GM12878 (cell line): Measurements from ENCODE around the gene BBLN. TPM values are rescaled to one million over a fixed set of nuclear protein-coding genes. Genes with fewer than 3 reads are reported as not detected.

Experiments
- ATAC-seq: fragments of 200-7000 bp; cut with Tn5 transposase; 3 replicates; pipeline ENCODE4 v1.9.1; 2020; ENCODE audit warnings: mild to moderate bottlenecking, moderate library complexity
- BruUV-seq: library from RNA; stranded (reverse); fragments of 400-500 nt; replicated peaks from 2 replicates; lab custom pipeline; 2021; lab: Mats Ljungman, UMichigan
- CTCF ChIA-PET: fragments of 300-600 bp; sonication (Branson Sonifier 250); formaldehyde crosslinking; extraction: SDS; loops from one replicate; lab custom pipeline; 2021; ENCODE audit warnings: inconsistent platforms; lab: Yijun Ruan, JAX
- POLR2A ChIA-PET: fragments of 350-600 bp; formaldehyde crosslinking; extraction: SDS; loops from one replicate; lab custom pipeline; 2021; ENCODE audit warnings: inconsistent platforms; lab: Charles Lee
- RAD21 ChIA-PET: fragments of 300-600 bp; sonication (Branson Sonifier 250); formaldehyde crosslinking; loops from one replicate; lab custom pipeline; 2023; ENCODE audit warnings: antibody characterized with exemption; ENCODE audit not compliant: unreplicated experiment; lab: Charles Lee
- SMC1A ChIA-PET: fragments of 300-600 bp; sonication (Branson Sonifier 250); formaldehyde crosslinking; loops from one replicate; lab custom pipeline; 2023; ENCODE audit not compliant: unreplicated experiment, uncharacterized antibody; lab: Charles Lee
- DNase-seq: peaks from one replicate; pipeline ENCODE4 v3.0.0-alpha.2; 2011; ENCODE audit warnings: low read depth, low spot score
- FAIRE-seq: peaks from 3 replicates; lab custom pipeline; 2011; peaks lifted over from hg19 to GRCh38; lab: Jason Lieb, UNC
- H2AFZ ChIP-seq: 2 replicates; pipeline ENCODE4 v1.6.0; 2011; ENCODE audit warnings: low read depth, low read length, control low read depth; ENCODE audit not compliant: control insufficient read depth
- H3K27ac ChIP-seq: 2 replicates; pipeline ENCODE4 v1.5.1; 2011; ENCODE audit warnings: control low read depth; ENCODE audit not compliant: control insufficient read depth, insufficient read depth
- H3K27me3 ChIP-seq, 2 experiments: replicated peaks in 1 of 2; 2 replicates each; pipeline versions ENCODE4 v1.6.0 to v1.6.1; 2011; ENCODE audit warnings: low read length in 1 of 2; ENCODE audit not compliant: control insufficient read depth in 2 of 2, insufficient read depth in 2 of 2
- H3K36me3 ChIP-seq, 2 experiments: 2 replicates each; pipeline ENCODE4 v1.5.1; 2011; ENCODE audit warnings: low read length in 1 of 2; ENCODE audit not compliant: control insufficient read depth in 2 of 2, insufficient read depth in 2 of 2
- H3K4me1 ChIP-seq: 2 replicates; pipeline ENCODE4 v1.6.1; 2011; ENCODE audit warnings: mild to moderate bottlenecking, low read length, moderate library complexity, mixed read lengths; ENCODE audit not compliant: control insufficient read depth, insufficient read depth
- H3K4me2 ChIP-seq: 2 replicates; pipeline ENCODE4 v1.6.0; 2011; ENCODE audit warnings: control low read depth; ENCODE audit not compliant: control insufficient read depth, insufficient read depth
- H3K4me3 ChIP-seq: fragments of 200-600 bp; sonication (generic); 2 replicates; pipeline ENCODE4 v1.5.1; 2016
- H3K79me2 ChIP-seq: 2 replicates; pipeline ENCODE4 v1.6.0; 2011; ENCODE audit warnings: low read length; ENCODE audit not compliant: control insufficient read depth, insufficient read depth
- H3K9ac ChIP-seq: 2 replicates; pipeline ENCODE4 v1.8.0; 2011; ENCODE audit warnings: low read length, control low read depth, mixed read lengths; ENCODE audit not compliant: control insufficient read depth, insufficient read depth
- H3K9me3 ChIP-seq: replicated peaks from 3 replicates; pipeline ENCODE4 v1.5.1; 2011; ENCODE audit warnings: mild to moderate bottlenecking, low read length; ENCODE audit not compliant: control insufficient read depth, insufficient read depth
- H4K20me1 ChIP-seq: 2 replicates; pipeline ENCODE4 v1.6.0; 2011; ENCODE audit not compliant: control insufficient read depth, insufficient read depth
- ATF7 ChIP-seq: fragments of 450-650 bp; IDR thresholded peaks from 2 replicates; pipeline ENCODE4 v1.6.1; 2016; ENCODE audit warnings: low read depth, mild to moderate bottlenecking
- BHLHE40 ChIP-seq, 2 experiments: fragments of 450-650 bp in 1 of 2; IDR thresholded peaks; 2 replicates each; pipeline ENCODE4 v1.6.1; 2011 to 2017; ENCODE audit warnings: low read depth in 2 of 2, borderline replicate concordance in 1 of 2, improper control_type of control experiment in 1 of 2, low read length in 1 of 2, mild to moderate bottlenecking in 1 of 2
- BMI1 ChIP-seq: fragments of 450-650 bp; IDR thresholded peaks from 2 replicates; pipeline ENCODE4 v1.6.1; 2016; ENCODE audit warnings: mild to moderate bottlenecking, moderate library complexity, borderline replicate concordance
- CHD2 ChIP-seq: IDR thresholded peaks from 2 replicates; pipeline ENCODE4 v1.6.1; 2011; ENCODE audit warnings: low read depth, low read length, improper control_type of control experiment, borderline replicate concordance
- CREB1 ChIP-seq: IDR thresholded peaks from 2 replicates; pipeline ENCODE4 v1.6.1; 2012; ENCODE audit warnings: low read depth, mild to moderate bottlenecking, inconsistent platforms
- HDAC2 ChIP-seq: fragments of 200-600 bp; sonication (generic); IDR thresholded peaks from 2 replicates; pipeline ENCODE4 v1.6.1; 2017
- HDGF ChIP-seq: fragments of 450-650 bp; IDR thresholded peaks from 2 replicates; pipeline ENCODE4 v1.6.1; 2016; ENCODE audit warnings: antibody characterized with exemption
- IRF4 ChIP-seq: IDR thresholded peaks from 2 replicates; pipeline ENCODE4 v1.6.1; 2011; ENCODE audit warnings: low read depth, low read length
- MLLT1 ChIP-seq: fragments of 450-650 bp; IDR thresholded peaks from 2 replicates; pipeline ENCODE4 v1.6.1; 2016; ENCODE audit warnings: mild to moderate bottlenecking
- NBN ChIP-seq: fragments of 450-650 bp; IDR thresholded peaks from 2 replicates; pipeline ENCODE4 v1.6.1; 2016
- NFIC ChIP-seq: IDR thresholded peaks from 2 replicates; pipeline ENCODE4 v1.6.1; 2012; ENCODE audit warnings: low read depth, mild to moderate bottlenecking, inconsistent platforms, low read length, moderate library complexity
- NKRF ChIP-seq: fragments of 450-650 bp; conservative IDR thresholded peaks from 2 replicates; pipeline ENCODE4 v1.6.1; 2017; ENCODE audit warnings: mild to moderate bottlenecking, moderate library complexity
- PAX8 ChIP-seq: fragments of 450-650 bp; IDR thresholded peaks from 2 replicates; pipeline ENCODE4 v1.6.1; 2017; ENCODE audit warnings: mild to moderate bottlenecking, moderate library complexity
- POLR2AphosphoS5 ChIP-seq: IDR thresholded peaks from 2 replicates; pipeline ENCODE4 v1.6.1; 2011; ENCODE audit warnings: mild to moderate bottlenecking, low read length, inconsistent platforms
- SIN3A ChIP-seq: IDR thresholded peaks from 2 replicates; pipeline ENCODE4 v1.6.1; 2012; ENCODE audit warnings: low read depth, low read length, improper control_type of control experiment
- SREBF1 ChIP-seq: IDR thresholded peaks from 2 replicates; pipeline ENCODE4 v1.6.1; 2012; ENCODE audit warnings: mild to moderate bottlenecking, low read length
- TCF3 ChIP-seq: IDR thresholded peaks from 2 replicates; pipeline ENCODE4 v1.6.1; 2012; ENCODE audit warnings: low read depth, mild to moderate bottlenecking, low read length, borderline replicate concordance; ENCODE audit not compliant: insufficient read depth
- ZBTB33 ChIP-seq: fragments of 450-650 bp; IDR thresholded peaks from 2 replicates; pipeline ENCODE4 v1.6.1; 2017; ENCODE audit warnings: mild to moderate bottlenecking
- ZNF274 ChIP-seq: IDR thresholded peaks from one replicate; pipeline ENCODE4 v1.8.0; 2011; ENCODE audit not compliant: insufficient read length, insufficient read depth
- WGBS: methylation state at CpG from one replicate; pipeline ENCODE4 v1.1.6; 2016; ENCODE audit warnings: low lambda C conversion rate; ENCODE audit not compliant: insufficient replicate concordance, insufficient coverage; ENCODE audit errors: missing lambda C conversion rate; 5-methylcytosine and 5-hydroxymethylcytosine counted together
- in situ Hi-C: fragments of 300-500 bp; cut with MboI; formaldehyde crosslinking; loops from 9 replicates; pipeline ENCODE4 v1.14.3; 2018; ENCODE audit warnings: mixed read lengths
- intact Hi-C: fragments of 100-400 bp; cut with micrococcal nuclease; formaldehyde crosslinking; loops from one replicate; pipeline ENCODE4 v1.14.2; 2022; ENCODE audit not compliant: unreplicated experiment
- polyA plus RNA-seq, 11 experiments: library from polyadenylated mRNA; depleted of rRNA in 4 of 11; unstranded in 6 of 11; stranded (reverse) in 5 of 11; fragments of >200 nt; fragmentation: Nextera tagmentation in 4 of 11; fragmentation: Illumina TruSeq in 1 of 11; extraction: Ambion mirVana in 4 of 11; extraction: Trizol in 1 of 11; gene quantifications; 1 replicate in 1 of 11; 2 replicates in 10 of 11; pipeline versions ENCODE4 v1.2.1 to v1.2.3, GENCODE V29; 2011 to 2016; ENCODE audit warnings: inconsistent platforms in 2 of 11, missing spikeins in 2 of 11, low read depth in 1 of 11
- total RNA-seq, 4 experiments: library from RNA; depleted of rRNA in 3 of 4; stranded (reverse); fragments of >200 nt in 3 of 4; fragmentation: Illumina TruSeq in 1 of 4; extraction: Trizol in 1 of 4; gene quantifications; 2 replicates each; pipeline versions ENCODE4 v1.2.1 to v1.2.3, GENCODE V29; 2013 to 2021

BBLN gene
- total and polyA plus RNA-seq, 10 of the 15 experiments (the other 5 are each of a cell fraction or from before 2014, with no cell fraction given): 3.8 to 194 (median 66.2) TPM

GRCh38 chr9:128206916-128207910 is 47.1 kb downstream of the BBLN start:
- Histone ChIP-seq H3K27me3 (peaks cover 11 to 14% of the 10 kb centered on the region in 2 experiments; a peak in 3 of 4 replicates), H3K4me3 (no peak overlapping the region), H3K79me2 (no peaks in the 10 kb centered on the region), H2AFZ (no peak overlapping the region), H3K4me2 (no peak overlapping the region), H4K20me1 (no peaks in the 10 kb centered on the region), H3K4me1 (peaks cover 7% of the 10 kb centered on the region; the same call in 1 of the 2 replicates), H3K9me3 (no peaks in the 10 kb centered on the region), H3K9ac (no peak overlapping the region), H3K27ac (no peak overlapping the region), H3K36me3 (no peaks in the 10 kb centered on the region)
- SMC1A ChIA-PET: interaction anchor here (1.3 to 1.5 kb wide), 2 partner anchors 12 to 82 kb away, joined by 4 read pairs; no protein-coding TSS in a partner anchor
- in situ Hi-C loops (no loop called here), intact Hi-C loops (no loop called here)
- DNase-seq (no peak), ATAC-seq (no peak), FAIRE-seq (no peak)
- RAD21 ChIA-PET: no interaction called here
- CTCF ChIA-PET: interaction anchor here (0.6 to 1.8 kb wide), 7 partner anchors 11 to 134 kb away, joined by 3 to 5 read pairs (median 3); no protein-coding TSS in a partner anchor
- WGBS: 42% methylated on average over 13 of the region's 15 CpGs
- POLR2A ChIA-PET: no interaction called here
- no TSS peak for BruUV-seq
- no peak for TF ChIP-seq POLR2AphosphoS5
- TF ChIP-seq HDGF: no peak
- TF ChIP-seq HDAC2: no peak
- no peak for TF ChIP-seq SREBF1
- no peak for TF ChIP-seq SIN3A
- no peak for TF ChIP-seq NBN
- TF ChIP-seq TCF3: no peak
- no peak for TF ChIP-seq ZNF274
- TF ChIP-seq MLLT1: no peak
- TF ChIP-seq PAX8: no peak
- TF ChIP-seq IRF4: no peak
- no peak for TF ChIP-seq ZBTB33
- TF ChIP-seq CHD2: no peak
- TF ChIP-seq ATF7: no peak
- TF ChIP-seq NKRF: no peak
- no peak for TF ChIP-seq BMI1
- no peak for TF ChIP-seq NFIC
- TF ChIP-seq BHLHE40 (IDR thresholded peaks at IDR 0.05; ENCODE audit: borderline replicate concordance in 1 of 2, low read depth in 2 of 2, low read length in 1 of 2): no peak
- TF ChIP-seq CREB1: no peak
